Epidermal melanocyte (primary cell): Measurements from ENCODE around the gene KLC1.
"Not testable (repeated sequence)": the region's sequence is repeated elsewhere in the genome, so short reads cannot be mapped to it uniquely, and the experiment has no call there.

Experiments used
- DNase-seq: peaks from one replicate; pipeline ENCODE4 v3.0.0; 2011; ENCODE audit warnings: low spot score; ENCODE audit not compliant: insufficient read length

The KLC1 gene

GRCh38 chr14:103628684-103629502 lies at the start of gene KLC1:
KLC1 (plus strand) TSS chr14:103629211; CDS start chr14:103654565, 25,354 bp downstream.
- DNase-seq = peak; percentile 74

- no peak for DNase-seq
Measured at GRCh38 chr14:103581206-103581605, 47.8 kb upstream of the KLC1 start.

DNA sequence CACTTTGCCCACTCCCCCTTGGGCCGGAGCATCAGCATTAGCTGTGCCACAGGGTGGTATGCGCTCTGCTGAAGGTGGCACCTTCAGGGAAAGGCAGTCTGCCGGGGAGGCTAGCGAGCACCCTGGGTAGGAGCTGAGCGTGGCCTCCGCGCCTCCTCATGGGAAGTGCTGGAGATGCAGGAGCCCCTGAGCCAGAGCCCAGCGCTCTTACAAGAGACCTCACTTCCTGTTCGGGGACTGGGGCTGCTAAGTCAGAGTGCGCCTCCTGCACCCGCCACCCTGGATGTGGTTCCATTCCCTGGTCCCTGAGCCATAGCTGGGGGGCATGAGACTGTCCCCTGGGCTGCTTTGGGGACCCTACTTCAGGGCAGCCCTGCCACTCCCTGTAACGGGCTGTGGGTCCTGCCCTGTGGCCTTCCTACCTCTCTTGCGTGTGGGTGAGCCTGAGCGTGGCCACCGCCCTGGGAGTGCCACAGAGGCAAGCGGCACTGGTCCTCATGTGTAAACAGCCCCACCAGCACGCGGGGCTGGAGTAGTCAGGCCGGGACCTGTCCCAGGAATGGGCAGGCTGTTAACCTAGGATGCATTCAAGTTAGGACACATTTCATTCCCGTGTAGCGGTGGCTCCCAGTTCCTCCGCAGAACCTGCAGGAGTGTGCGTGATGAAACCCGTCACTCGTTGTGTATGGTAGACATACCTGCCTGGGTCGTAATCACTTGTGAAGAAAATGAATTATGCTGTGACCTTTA lies 46.9 kb upstream of the KLC1 start:
- no peak for DNase-seq

DNA sequence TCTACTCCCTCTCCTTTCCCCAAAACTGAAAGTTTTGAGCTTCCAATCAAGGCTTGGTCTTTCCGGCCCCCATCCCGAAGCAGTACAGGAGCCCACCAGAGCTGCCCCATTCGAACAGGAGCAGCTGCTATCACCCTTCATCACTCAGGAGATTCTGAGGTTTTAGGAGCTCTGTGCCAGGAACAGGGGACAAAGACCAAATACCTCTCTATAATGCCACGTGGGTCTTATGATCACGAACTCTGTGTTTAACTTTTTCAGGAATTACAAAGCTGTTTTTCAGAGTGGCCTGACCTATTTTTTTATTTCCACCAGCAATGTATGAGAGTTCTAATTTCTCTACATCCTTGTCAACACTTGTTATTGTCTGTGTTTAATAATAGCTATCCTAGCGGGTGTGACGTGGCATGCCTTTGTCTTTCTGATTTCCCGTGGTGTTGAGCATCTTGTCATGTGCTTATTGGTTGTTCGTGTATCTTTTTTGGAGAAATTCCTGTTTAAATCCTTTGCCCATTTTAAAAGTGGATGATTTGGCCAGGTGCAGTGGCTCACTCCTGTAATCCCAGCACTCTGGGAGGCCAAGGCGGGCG lies 44.6 kb upstream of the KLC1 start:
- no peak for DNase-seq

- DNase-seq = no peak
Measured at GRCh38 chr14:103593577-103593976, 35.4 kb upstream of the KLC1 start.

- peak; percentile 94 for DNase-seq
Measured at GRCh38 chr14:103594265-103594664, 34.7 kb upstream of the KLC1 start.

- peak; percentile 79 for DNase-seq
Measured at GRCh38 chr14:103597623-103598377, 31.2 kb upstream of the KLC1 start.

DNA sequence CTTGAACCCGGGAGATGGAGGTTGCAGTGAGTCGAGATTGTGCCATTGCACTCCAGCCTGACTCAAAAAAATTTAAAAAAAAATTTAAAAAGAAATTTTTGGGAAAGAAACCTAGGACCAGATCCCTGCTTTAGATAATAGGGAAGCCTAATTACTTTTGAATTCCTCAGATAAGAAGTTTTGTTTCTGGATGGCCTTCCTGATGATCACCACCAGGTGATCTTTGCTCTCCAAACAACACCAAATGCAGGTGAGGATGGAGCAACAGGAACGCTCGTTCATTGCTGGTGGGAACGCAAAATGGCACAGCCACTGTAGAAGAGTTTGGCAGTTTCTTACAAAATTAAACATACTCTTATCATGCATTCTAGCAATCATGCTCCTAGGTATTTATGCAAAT lies 28.5 kb upstream of the KLC1 start:
- no peak for DNase-seq

- DNase-seq = no peak
Measured at GRCh38 chr14:103604620-103605019, 24.4 kb upstream of the KLC1 start.

- DNase-seq = peak; percentile 81
Measured at GRCh38 chr14:103606963-103607668, 21.9 kb upstream of the KLC1 start.

DNA sequence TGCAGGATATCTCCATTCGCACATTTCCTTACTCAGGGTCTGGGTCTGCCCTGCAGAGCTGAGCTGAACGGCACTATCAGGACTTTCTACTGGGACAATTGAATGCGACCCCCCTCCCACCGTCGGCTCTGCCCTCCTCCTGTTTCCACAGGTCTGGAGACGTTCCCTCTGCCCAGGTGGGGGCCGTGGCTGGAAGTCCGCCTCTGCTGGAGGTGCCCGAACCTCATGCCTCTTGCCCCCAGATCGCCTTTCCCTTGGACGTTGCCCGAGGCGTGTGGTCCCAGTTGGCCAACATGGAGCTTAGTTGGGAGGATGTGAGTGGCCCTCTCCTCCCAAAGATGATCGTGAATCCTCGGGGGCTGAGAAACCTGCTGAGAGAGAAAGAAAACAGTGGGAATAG lies 21.2 kb upstream of the KLC1 start:
- no peak for DNase-seq

DNA sequence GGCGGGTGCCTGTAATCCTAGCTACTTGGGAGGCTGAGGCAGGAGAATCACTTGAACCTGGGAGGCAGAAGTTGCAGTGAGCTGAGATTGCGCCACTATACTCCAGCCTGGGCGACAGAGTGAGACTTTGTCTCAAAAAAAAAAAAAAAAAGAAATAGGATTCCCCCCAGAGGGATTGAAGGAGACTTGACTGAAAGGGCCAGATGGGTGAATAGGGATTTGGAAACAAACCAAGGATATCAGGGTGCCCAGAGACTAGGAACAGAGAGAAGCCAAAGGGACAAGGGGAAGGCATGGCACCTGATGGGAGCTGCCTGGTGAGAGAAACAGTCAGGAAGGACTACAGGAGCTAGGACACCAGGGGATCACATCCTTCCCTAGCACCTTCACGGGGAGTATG lies 19.9 kb upstream of the KLC1 start:
- not testable (repeated sequence) for DNase-seq

DNA sequence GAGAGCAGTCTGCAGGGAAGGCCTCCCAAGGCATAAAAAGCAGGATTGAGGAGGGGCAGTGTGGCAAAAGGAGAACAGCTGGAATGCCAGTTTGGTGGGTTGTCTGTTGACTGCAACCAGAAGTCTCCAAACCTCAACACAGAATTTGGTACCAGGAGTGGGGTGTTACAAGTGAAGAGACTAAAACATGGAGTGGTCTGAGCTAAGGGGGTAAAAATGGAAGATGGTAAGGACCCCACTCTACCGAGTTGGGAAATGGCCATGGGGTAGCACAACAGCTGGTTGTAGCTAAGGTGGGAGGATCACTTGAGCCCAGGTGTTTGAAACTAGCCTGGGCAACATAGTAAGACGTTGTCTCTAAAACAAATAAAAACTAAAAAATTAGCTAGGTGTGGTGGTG lies 17.8 kb upstream of the KLC1 start:
- DNase-seq = no peak

GRCh38 chr14:103613517-103613916 lies 15.5 kb upstream of the KLC1 start:
- DNase-seq = no peak

DNA sequence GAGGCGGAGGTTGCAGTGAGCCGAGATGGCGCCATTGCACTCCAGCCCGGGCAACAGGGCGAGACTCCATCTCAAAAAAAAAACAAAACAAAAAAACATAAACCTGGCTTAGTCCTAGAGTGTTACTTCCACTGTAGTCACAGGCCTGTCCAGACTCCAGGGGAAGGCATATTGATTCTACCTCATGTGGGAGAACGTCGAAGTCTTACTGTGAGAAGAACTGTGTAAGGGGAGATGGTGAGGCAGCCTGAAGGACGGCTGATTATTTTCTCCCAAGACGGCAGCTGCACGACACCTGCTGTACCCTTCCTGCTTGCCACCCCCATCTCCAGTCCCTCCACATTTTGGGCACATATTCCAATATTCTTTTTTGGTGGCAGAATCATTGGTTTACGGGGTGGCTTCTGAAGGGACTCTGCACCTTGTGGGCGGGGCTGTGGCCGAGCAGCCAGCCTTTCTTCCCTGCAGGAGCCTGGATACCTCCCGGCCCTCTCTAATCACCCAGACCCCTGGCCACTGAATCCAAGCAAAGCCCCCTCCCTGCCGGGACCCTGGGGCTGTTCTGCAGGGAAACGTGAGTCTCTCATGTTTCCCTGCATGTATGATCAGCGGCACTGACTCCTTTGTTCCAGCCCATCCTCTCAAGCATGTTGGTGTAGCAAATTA lies 12.2 kb upstream of the KLC1 start:
- DNase-seq = no peak

GRCh38 chr14:103619057-103619456 lies 10.0 kb upstream of the KLC1 start:
- DNase-seq = no peak

DNA sequence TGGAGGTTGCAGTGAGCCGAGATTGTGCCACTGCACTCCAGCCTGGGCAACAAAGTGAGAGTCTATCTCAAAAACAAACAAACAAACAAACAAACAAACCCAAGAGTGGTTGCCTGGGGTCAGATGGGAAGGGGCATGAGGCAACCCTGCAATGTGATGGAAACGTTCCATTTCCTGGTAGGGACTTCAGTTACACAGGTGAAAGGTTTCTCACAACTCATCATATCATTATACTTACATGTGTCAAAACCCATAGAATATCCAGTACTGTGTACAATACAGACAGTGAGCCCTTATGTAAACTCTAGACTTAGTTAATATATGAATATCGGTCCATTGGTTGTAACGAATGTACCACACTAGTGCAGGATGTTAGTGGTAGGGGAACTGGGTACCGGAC lies 7.2 kb upstream of the KLC1 start:
- DNase-seq = no peak

- no peak for DNase-seq
Measured at GRCh38 chr14:103623308-103623707, 5.7 kb upstream of the KLC1 start.

DNA sequence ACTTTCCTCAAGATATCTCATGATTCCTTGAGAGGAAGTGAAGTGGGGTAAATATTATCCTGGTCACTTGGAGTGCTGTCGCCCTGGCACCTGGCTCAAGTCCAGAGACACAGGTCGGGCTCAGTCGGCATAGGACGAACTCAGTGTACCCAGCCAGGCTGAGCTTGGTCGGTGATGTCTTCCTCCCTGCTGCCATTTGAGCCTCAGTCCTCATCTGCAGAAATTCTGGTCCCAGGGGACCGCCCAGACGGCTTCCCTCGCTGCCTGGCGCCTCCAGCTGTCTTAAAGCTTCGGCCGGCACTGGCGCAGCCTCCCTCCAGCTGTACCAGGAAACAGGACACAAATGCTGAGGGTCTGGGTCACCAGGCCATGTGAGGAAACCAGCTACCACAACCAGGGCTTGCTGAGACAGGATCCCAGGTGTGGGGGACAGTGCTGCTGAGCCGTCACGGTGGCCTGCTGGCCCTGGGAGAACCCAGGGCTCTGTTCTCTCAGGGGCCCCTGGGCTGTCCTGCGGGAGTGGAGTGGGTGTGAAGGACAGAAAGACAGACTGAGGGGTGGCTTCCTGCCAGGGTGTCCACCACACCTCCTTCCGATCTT lies 5.0 kb upstream of the KLC1 start:
- no peak for DNase-seq

GRCh38 chr14:103624860-103625259 lies 4.2 kb upstream of the KLC1 start:
- DNase-seq = no peak
